Uterus (tissue), 2 donors: ENCODE measurements around the gene ERAP2.

Source experiments
- CTCF ChIP-seq, 4 experiments: fragments of 200-600 bp in 2 of 4; fragments of 450-650 bp in 2 of 4; sonication (generic) in 2 of 4; IDR thresholded peaks; one replicate each; pipeline ENCODE4 v1.5.1; 2016 to 2019; ENCODE audit warnings: antibody characterized with exemption in 4 of 4, mild to moderate bottlenecking in 2 of 4, moderate library complexity in 1 of 4
- POLR2A ChIP-seq, 2 donors: fragments of 450-650 bp; IDR thresholded peaks; one replicate each; pipeline ENCODE4 v1.6.1; 2016; ENCODE audit warnings: antibody characterized with exemption in 2 of 2, mild to moderate bottlenecking in 1 of 2, moderate library complexity in 1 of 2

DNA sequence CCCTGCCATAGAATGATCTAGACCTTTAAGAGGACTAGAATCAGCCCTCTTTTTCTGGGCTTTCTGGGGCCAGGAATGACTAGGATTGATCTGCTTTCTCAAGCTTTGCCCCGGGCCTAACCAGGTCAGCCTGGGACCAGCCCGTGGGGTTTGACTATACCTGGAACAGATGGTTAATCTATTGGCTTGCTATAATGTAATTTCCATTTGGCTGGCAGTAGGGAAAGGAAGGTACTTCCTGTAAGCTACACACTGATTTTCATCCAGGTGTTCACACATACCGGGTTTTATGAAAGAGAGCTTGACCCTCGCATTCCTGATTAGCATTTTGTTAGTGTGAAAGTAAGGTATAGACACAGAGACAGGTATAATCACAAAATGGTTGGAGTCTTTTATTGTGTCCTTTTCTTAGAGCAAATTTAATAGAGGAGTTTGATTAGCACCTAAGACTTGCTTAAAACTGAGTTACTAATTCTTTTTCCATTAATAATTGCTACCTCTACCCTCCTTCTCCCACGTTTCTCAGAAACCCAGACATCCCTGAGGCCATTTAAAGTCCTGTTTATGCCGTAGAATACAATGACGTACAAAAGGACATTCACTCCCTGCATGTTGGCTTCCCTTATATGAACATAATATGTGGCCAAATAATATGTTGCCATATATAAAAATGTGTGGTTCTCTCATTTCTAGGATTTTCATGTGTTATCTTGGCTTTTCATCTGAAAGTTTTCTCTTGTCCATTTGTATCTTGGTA lies 76.9 kb downstream of the ERAP2 start:
- no peak for TF ChIP-seq CTCF (IDR thresholded peaks at IDR 0.05)
- TF ChIP-seq POLR2A (IDR thresholded peaks at IDR 0.05): no peak
